Osteoblast (primary cell): ENCODE measurements around the gene COL23A1. TPM values are rescaled to one million over a fixed set of nuclear protein-coding genes. Genes with fewer than 3 reads are reported as not detected.

ENCODE experiments used
- DNase-seq: peaks from one replicate; pipeline ENCODE4 v3.0.0; 2011; ENCODE audit warnings: low spot score, mixed read lengths; ENCODE audit not compliant: insufficient read length; ENCODE audit errors: missing footprints
- H2AFZ ChIP-seq: 2 replicates; pipeline ENCODE4 v1.6.0; 2011; ENCODE audit warnings: mild to moderate bottlenecking, low read length
- H3K27ac ChIP-seq: 2 replicates; pipeline ENCODE4 v1.5.1; 2011; ENCODE audit warnings: mild to moderate bottlenecking, low read depth, low read length, moderate library complexity
- H3K27me3 ChIP-seq: 2 replicates; pipeline ENCODE4 v1.6.0; 2012; ENCODE audit warnings: mild to moderate bottlenecking, control low read depth, inconsistent platforms, low read length, moderate library complexity; ENCODE audit not compliant: insufficient read depth
- H3K36me3 ChIP-seq: 2 replicates; pipeline ENCODE4 v1.5.1; 2011; ENCODE audit warnings: mild to moderate bottlenecking, low read length, control low read depth, moderate library complexity; ENCODE audit not compliant: insufficient read depth
- H3K4me1 ChIP-seq: 2 replicates; pipeline ENCODE4 v1.5.1; 2011; ENCODE audit warnings: mild to moderate bottlenecking, low read length, control low read depth, moderate library complexity; ENCODE audit not compliant: insufficient read depth
- H3K4me2 ChIP-seq: 2 replicates; pipeline ENCODE4 v1.6.0; 2011; ENCODE audit warnings: mild to moderate bottlenecking, low read length; ENCODE audit not compliant: insufficient read depth
- H3K4me3 ChIP-seq: fragments of 200-600 bp; sonication (generic); 3 replicates; pipeline ENCODE4 v1.5.1; 2012; ENCODE audit warnings: mild to moderate bottlenecking, low read length, inconsistent platforms; ENCODE audit not compliant: insufficient read depth
- H3K79me2 ChIP-seq: 2 replicates; pipeline ENCODE4 v1.6.0; 2012; ENCODE audit warnings: mild to moderate bottlenecking, low read length, control low read depth, inconsistent platforms; ENCODE audit not compliant: insufficient read depth
- H3K9me3 ChIP-seq: 2 replicates; pipeline ENCODE4 v1.5.1; 2011; ENCODE audit warnings: low read depth, low read length, control low read depth
- H4K20me1 ChIP-seq: 2 replicates; pipeline ENCODE4 v1.6.0; 2012; ENCODE audit warnings: mild to moderate bottlenecking, low read length, control low read depth; ENCODE audit not compliant: insufficient read depth
- total RNA-seq: library from RNA; depleted of rRNA; stranded (reverse); fragments of >200 nt; gene quantifications from 2 replicates; pipeline ENCODE4 v1.2.3, GENCODE V29; 2012
- TF ChIP-seq, protein P1 (sequence below): IDR thresholded peaks from 2 replicates; pipeline ENCODE4 v1.5.1; 2011; ENCODE audit warnings: mild to moderate bottlenecking, low read depth, low read length, moderate library complexity; ENCODE audit errors: extremely low read depth

COL23A1 gene
- total RNA-seq, 1 donor, result under 0.01 TPM

DNA sequence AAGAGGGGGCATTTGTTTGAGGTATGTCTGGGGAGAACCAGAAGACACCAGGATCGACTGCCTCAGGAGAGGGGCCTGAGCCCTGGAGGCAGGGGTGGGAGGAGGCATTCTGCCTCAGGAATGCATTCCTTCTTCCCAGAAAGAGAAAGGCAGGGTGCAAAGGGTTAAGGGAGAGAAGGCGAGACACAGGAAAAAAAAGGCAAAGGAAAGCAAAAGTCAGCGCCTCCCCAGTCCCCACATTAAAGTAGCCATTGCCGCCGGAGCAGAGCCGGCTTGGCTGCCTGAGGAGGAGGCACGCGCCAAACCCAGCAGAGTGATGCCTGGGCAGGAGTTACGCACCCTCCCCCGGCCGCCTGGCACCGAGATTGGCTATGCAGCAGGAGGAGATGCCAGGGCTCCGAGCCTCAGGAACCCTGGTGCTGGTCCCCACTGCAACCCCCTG is 233.7 kb downstream of the COL23A1 start:
- no peak overlapping the region for H2AFZ ChIP-seq
- no peak overlapping the region for H3K27ac ChIP-seq

DNA sequence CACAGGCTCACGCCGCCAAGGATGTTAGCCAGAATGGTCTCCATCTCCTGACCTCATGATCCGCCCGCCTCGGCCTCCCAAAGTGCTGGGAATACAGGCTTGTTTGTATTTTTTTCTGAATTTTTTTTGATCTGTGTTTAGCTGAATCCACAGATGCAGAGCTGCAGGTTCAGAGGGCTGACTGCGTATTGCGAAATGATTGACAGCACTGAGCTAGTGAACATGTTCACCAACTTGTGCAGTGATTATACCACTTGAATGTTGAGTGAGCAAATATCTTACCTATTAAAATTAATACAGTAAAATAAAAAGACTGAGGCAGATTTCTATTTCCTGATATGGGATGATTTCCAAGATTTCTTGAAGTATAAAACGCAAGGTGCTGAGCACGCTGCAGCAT is 234.5 kb downstream of the COL23A1 start:
- no peak overlapping the region for H2AFZ ChIP-seq
- no peak overlapping the region for H3K4me2 ChIP-seq
- no peaks in the 10 kb centered on the region for H4K20me1 ChIP-seq
- H3K9me3 ChIP-seq, result no peaks in the 10 kb centered on the region
- no peak overlapping the region for H3K27ac ChIP-seq
- H3K4me3 ChIP-seq, result no peak overlapping the region
- no peaks in the 10 kb centered on the region for H3K79me2 ChIP-seq
- H3K27me3 ChIP-seq, result no peaks in the 10 kb centered on the region
- peak; percentile 61 for DNase-seq
- H3K4me1 ChIP-seq, result no peaks in the 10 kb centered on the region
- TF ChIP-seq, protein P1, sequence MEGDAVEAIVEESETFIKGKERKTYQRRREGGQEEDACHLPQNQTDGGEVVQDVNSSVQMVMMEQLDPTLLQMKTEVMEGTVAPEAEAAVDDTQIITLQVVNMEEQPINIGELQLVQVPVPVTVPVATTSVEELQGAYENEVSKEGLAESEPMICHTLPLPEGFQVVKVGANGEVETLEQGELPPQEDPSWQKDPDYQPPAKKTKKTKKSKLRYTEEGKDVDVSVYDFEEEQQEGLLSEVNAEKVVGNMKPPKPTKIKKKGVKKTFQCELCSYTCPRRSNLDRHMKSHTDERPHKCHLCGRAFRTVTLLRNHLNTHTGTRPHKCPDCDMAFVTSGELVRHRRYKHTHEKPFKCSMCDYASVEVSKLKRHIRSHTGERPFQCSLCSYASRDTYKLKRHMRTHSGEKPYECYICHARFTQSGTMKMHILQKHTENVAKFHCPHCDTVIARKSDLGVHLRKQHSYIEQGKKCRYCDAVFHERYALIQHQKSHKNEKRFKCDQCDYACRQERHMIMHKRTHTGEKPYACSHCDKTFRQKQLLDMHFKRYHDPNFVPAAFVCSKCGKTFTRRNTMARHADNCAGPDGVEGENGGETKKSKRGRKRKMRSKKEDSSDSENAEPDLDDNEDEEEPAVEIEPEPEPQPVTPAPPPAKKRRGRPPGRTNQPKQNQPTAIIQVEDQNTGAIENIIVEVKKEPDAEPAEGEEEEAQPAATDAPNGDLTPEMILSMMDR, result no peak
- H3K36me3 ChIP-seq, result no peaks in the 10 kb centered on the region

More for the DNA sequence above, 233.7 kb downstream of the COL23A1 start:
- Histone ChIP-seq H3K79me2 (no peaks in the 10 kb centered on the region), H3K4me2 (no peak overlapping the region), H4K20me1 (no peaks in the 10 kb centered on the region), H3K4me3 (no peak overlapping the region), H3K36me3 (no peaks in the 10 kb centered on the region), H3K4me1 (no peaks in the 10 kb centered on the region), H3K27me3 (no peaks in the 10 kb centered on the region), H3K9me3 (no peaks in the 10 kb centered on the region)
- TF ChIP-seq, protein P1, result no peak
- DNase-seq, result peak; percentile 61

DNA sequence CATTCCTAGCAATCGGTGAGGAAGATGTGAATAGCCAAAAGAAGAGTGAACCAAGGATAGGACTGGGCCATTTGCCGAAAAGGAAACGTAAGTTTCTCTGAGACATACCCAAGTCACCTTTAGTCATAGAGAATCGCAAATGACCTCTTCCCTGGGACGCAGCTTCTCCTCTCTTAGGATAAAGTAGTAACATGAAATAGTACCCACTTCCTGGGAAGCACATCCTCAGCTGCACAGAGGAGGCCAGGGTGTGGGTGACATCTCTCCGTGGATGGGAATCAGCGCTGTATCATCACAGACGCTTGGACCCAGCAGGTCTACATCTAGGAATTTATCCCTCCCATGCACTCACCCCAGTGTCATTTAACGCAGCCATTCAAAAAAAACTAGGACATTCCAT is 236.7 kb downstream of the COL23A1 start:
- Histone ChIP-seq H3K4me2 (no peak overlapping the region), H3K9me3 (no peaks in the 10 kb centered on the region), H3K4me3 (no peak overlapping the region), H3K27ac (no peak overlapping the region), H2AFZ (no peak overlapping the region), H3K27me3 (no peaks in the 10 kb centered on the region), H3K79me2 (no peaks in the 10 kb centered on the region), H4K20me1 (no peaks in the 10 kb centered on the region), H3K36me3 (no peaks in the 10 kb centered on the region), H3K4me1 (no peaks in the 10 kb centered on the region)
- TF ChIP-seq, protein P1, result no peak
- DNase-seq, result peak; percentile 70

DNA sequence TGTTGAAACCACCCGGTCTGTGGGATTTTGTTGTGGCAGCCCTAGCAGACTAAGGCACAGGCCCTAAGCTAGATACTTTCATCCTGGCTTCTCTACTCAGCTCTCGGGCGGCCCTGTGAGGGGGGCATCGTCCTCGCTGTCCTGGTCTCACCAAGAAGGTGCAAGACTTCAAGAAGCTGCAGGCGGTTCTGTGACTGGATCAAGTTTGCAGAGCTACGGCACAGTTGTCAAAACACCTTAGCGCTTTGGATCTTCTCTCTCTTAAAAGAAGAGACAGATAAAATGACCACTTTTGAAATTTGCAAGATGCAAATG is 238.2 kb downstream of the COL23A1 start:
- TF ChIP-seq, protein P1, result no peak
- no peak overlapping the region for H3K27ac ChIP-seq
- H3K4me3 ChIP-seq, result no peak overlapping the region
- no peaks in the 10 kb centered on the region for H3K27me3 ChIP-seq
- no peaks in the 10 kb centered on the region for H3K9me3 ChIP-seq
- no peak overlapping the region for H3K4me2 ChIP-seq
- DNase-seq, result no peak
- no peaks in the 10 kb centered on the region for H4K20me1 ChIP-seq
- H2AFZ ChIP-seq, result no peak overlapping the region
- no peaks in the 10 kb centered on the region for H3K4me1 ChIP-seq
- H3K36me3 ChIP-seq, result no peaks in the 10 kb centered on the region
- H3K79me2 ChIP-seq, result no peaks in the 10 kb centered on the region
